HEK293 (cell line): Measurements from ENCODE around the gene TRMU.

ENCODE experiments used
- CTCF ChIP-seq: fragments of 450-650 bp; formaldehyde crosslinking; IDR thresholded peaks from 2 replicates; pipeline ENCODE4 v1.5.1; 2016; ENCODE audit warnings: missing biosample characterization, missing genetic modification characterization
- MYNN ChIP-seq: fragments of 450-650 bp; formaldehyde crosslinking; IDR thresholded peaks from 2 replicates; pipeline ENCODE4 v1.5.1; 2016; ENCODE audit warnings: missing biosample characterization, missing genetic modification characterization, borderline replicate concordance
- PRDM1 ChIP-seq: fragments of 450-650 bp; formaldehyde crosslinking; IDR thresholded peaks from 2 replicates; pipeline ENCODE4; 2016; ENCODE audit warnings: missing biosample characterization, missing genetic modification characterization
- PRDM2 ChIP-seq: fragments of 450-650 bp; formaldehyde crosslinking; IDR thresholded peaks from 2 replicates; pipeline ENCODE4 v1.5.1; 2016; ENCODE audit warnings: missing biosample characterization, missing genetic modification characterization, borderline replicate concordance
- REST ChIP-seq: fragments of 450-650 bp; formaldehyde crosslinking; IDR thresholded peaks from 2 replicates; pipeline ENCODE4 v1.5.1; 2016; ENCODE audit warnings: missing biosample characterization, missing genetic modification characterization
- SALL2 ChIP-seq: fragments of 450-650 bp; formaldehyde crosslinking; IDR thresholded peaks from 2 replicates; pipeline ENCODE4 v1.5.0; 2017; ENCODE audit warnings: missing biosample characterization, mild to moderate bottlenecking, missing genetic modification characterization, borderline replicate concordance
- YY1 ChIP-seq: fragments of 450-650 bp; formaldehyde crosslinking; IDR thresholded peaks from 2 replicates; pipeline ENCODE4 v1.5.1; 2018; ENCODE audit warnings: missing biosample characterization, missing genetic modification characterization
- ZFP37 ChIP-seq: fragments of 450-650 bp; formaldehyde crosslinking; IDR thresholded peaks from 2 replicates; pipeline ENCODE4 v1.5.1; 2016; ENCODE audit warnings: missing biosample characterization, missing genetic modification characterization
- ZNF138 ChIP-seq: fragments of 450-650 bp; formaldehyde crosslinking; IDR thresholded peaks from 2 replicates; pipeline ENCODE4 v1.5.1; 2016; ENCODE audit warnings: missing biosample characterization, missing genetic modification characterization, borderline replicate concordance
- ZNF274 ChIP-seq, 2 experiments: fragments of 200-500 bp in 1 of 2; fragments of 450-650 bp in 1 of 2; sonication (Bioruptor generic) in 1 of 2; formaldehyde crosslinking in 1 of 2; IDR thresholded peaks; 2 replicates each; pipeline versions ENCODE4 v1.5.1 to v1.6.1; 2014 to 2016; ENCODE audit warnings: borderline replicate concordance in 1 of 2, inconsistent platforms in 1 of 2, low read length in 1 of 2, missing biosample characterization in 1 of 2, missing genetic modification characterization in 1 of 2
- ZNF549 ChIP-seq: fragments of 450-650 bp; IDR thresholded peaks from 2 replicates; pipeline ENCODE4 v1.5.1; 2018; ENCODE audit warnings: missing biosample characterization, missing genetic modification characterization, mild to moderate bottlenecking, inconsistent platforms, moderate library complexity
- ZNF558 ChIP-seq: fragments of 450-650 bp; formaldehyde crosslinking; IDR thresholded peaks from 2 replicates; pipeline ENCODE4 v1.5.1; 2016; ENCODE audit warnings: missing biosample characterization, missing genetic modification characterization
- ZNF670 ChIP-seq: fragments of 450-650 bp; formaldehyde crosslinking; IDR thresholded peaks from 2 replicates; pipeline ENCODE4 v1.5.1; 2016; ENCODE audit warnings: missing biosample characterization, missing genetic modification characterization, low read depth
- TF ChIP-seq, protein P1 (sequence below): fragments of 450-650 bp; formaldehyde crosslinking; IDR thresholded peaks from 2 replicates; pipeline ENCODE4 v1.5.1; 2017; ENCODE audit warnings: missing biosample characterization, missing genetic modification characterization

- TF ChIP-seq, protein P1, sequence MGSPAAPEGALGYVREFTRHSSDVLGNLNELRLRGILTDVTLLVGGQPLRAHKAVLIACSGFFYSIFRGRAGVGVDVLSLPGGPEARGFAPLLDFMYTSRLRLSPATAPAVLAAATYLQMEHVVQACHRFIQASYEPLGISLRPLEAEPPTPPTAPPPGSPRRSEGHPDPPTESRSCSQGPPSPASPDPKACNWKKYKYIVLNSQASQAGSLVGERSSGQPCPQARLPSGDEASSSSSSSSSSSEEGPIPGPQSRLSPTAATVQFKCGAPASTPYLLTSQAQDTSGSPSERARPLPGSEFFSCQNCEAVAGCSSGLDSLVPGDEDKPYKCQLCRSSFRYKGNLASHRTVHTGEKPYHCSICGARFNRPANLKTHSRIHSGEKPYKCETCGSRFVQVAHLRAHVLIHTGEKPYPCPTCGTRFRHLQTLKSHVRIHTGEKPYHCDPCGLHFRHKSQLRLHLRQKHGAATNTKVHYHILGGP (tag by site-specific recombination) = no peak
- no peak for TF ChIP-seq ZNF274 (IDR thresholded peaks at IDR 0.05; ENCODE audit: low read length)
- no peak for TF ChIP-seq ZNF274 (tag by site-specific recombination; IDR thresholded peaks at IDR 0.05; ENCODE audit: borderline replicate concordance)
- TF ChIP-seq ZNF138 (tag by site-specific recombination) = no peak
- no peak for TF ChIP-seq CTCF (tag by site-specific recombination)
- no peak for TF ChIP-seq PRDM2 (tag by site-specific recombination)
- no peak for TF ChIP-seq REST
- TF ChIP-seq YY1 (tag by site-specific recombination) = no peak
- TF ChIP-seq ZNF558 = no peak
- TF ChIP-seq MYNN = no peak
- TF ChIP-seq ZFP37 (tag by site-specific recombination) = no peak
- no peak for TF ChIP-seq ZNF549
- no peak for TF ChIP-seq ZNF670 (tag by site-specific recombination)
- no peak for TF ChIP-seq SALL2 (tag by site-specific recombination)
- no peak for TF ChIP-seq PRDM1
Measured at GRCh38 chr22:46373921-46374662, 38.6 kb downstream of the TRMU start.
